Activated CD8-positive, alpha-beta T cell treated with anti-CD3 and anti-CD28 coated beads, Interleukin-2, amount 10 ng/mL, durations not matched to agents 7 days and 5 days (primary cell): Measurements from ENCODE around the gene DYNLT1. TPM values are rescaled to one million over a fixed set of nuclear protein-coding genes. Genes with fewer than 3 reads are reported as not detected.
"Not testable (repeated sequence)": the region's sequence is repeated elsewhere in the genome, so short reads cannot be mapped to it uniquely, and the experiment has no call there.

Experiments used
- ATAC-seq: fragments of 150-1000 bp; cut with Tn5 transposase; one replicate; pipeline ENCODE4 v1.10.0; 2021; ENCODE audit warnings: moderate library complexity
- CTCF ChIA-PET: fragments of 350-600 bp; sonication (Branson Sonifier 250); formaldehyde crosslinking; loops from one replicate; lab custom pipeline; 2021; ENCODE audit warnings: antibody characterized with exemption; lab: Charles Lee
- POLR2A ChIA-PET: fragments of 350-600 bp; sonication (Branson Sonifier 250); formaldehyde crosslinking; loops from one replicate; lab custom pipeline; 2021; ENCODE audit warnings: antibody characterized with exemption; lab: Charles Lee
- DNase-seq: peaks from one replicate; pipeline ENCODE4 v3.0.0-alpha.2; 2020
- H3K27ac Mint-ChIP-seq: one replicate; pipeline ENCODE4 v1.8.0; 2021; ENCODE audit warnings: mild to moderate bottlenecking, mixed read lengths
- H3K27me3 Mint-ChIP-seq: one replicate; pipeline ENCODE4 v1.8.0; 2021; ENCODE audit warnings: low read depth, mixed read lengths
- H3K36me3 Mint-ChIP-seq: one replicate; pipeline ENCODE4 v1.8.0; 2021; ENCODE audit warnings: low read depth, mixed read lengths
- H3K4me1 Mint-ChIP-seq: one replicate; pipeline ENCODE4 v1.8.0; 2021; ENCODE audit warnings: low read depth, mixed read lengths
- H3K4me3 Mint-ChIP-seq: one replicate; pipeline ENCODE4 v1.8.0; 2021; ENCODE audit warnings: mild to moderate bottlenecking, mixed read lengths
- H3K9me3 Mint-ChIP-seq: one replicate; pipeline ENCODE4 v1.8.0; 2022; ENCODE audit warnings: mixed read lengths; ENCODE audit not compliant: insufficient read depth
- total RNA-seq, 2 experiments: library from RNA; stranded (reverse); gene quantifications; one replicate each; pipeline ENCODE4 v1.2.3, GENCODE V29; 2021

The DYNLT1 gene
- total RNA-seq, 2 experiments from 2014 or later: 79.0 to 86.4 TPM

- no peak for ATAC-seq
- peaks cover 77% of the 10 kb centered on the region for H3K36me3 Mint-ChIP-seq
- POLR2A ChIA-PET: interaction anchor here (1.4 kb wide), 1 partner anchor 10 kb away, joined by 5 read pairs; no protein-coding TSS in a partner anchor
- CTCF ChIA-PET: interaction anchor here (1.2 to 2.7 kb wide), 8 partner anchors 9 to 425 kb away, joined by 3 to 10 read pairs (median 4); no protein-coding TSS in a partner anchor
- H3K4me1 Mint-ChIP-seq: peaks cover 69% of the 10 kb centered on the region
- peak; percentile 17 for DNase-seq
- peak overlapping the region; percentile 1 for H3K27ac Mint-ChIP-seq
- no peaks in the 10 kb centered on the region for H3K27me3 Mint-ChIP-seq
- H3K4me3 Mint-ChIP-seq: no peak overlapping the region
- no peaks in the 10 kb centered on the region for H3K9me3 Mint-ChIP-seq
These were observed 5.5 kb downstream of the DYNLT1 start for GRCh38 chr6:158639056-158639455.

- no peaks in the 10 kb centered on the region for H3K9me3 Mint-ChIP-seq
- no peak for ATAC-seq
- peak overlapping the region; percentile 1 for H3K27ac Mint-ChIP-seq
- H3K27me3 Mint-ChIP-seq: no peaks in the 10 kb centered on the region
- CTCF ChIA-PET: interaction anchor here (1.2 to 2.7 kb wide), 8 partner anchors 8 to 424 kb away, joined by 4 to 10 read pairs (median 4); partner anchors contain the start of gene SYTL3
- no peak overlapping the region for H3K4me3 Mint-ChIP-seq
- no peak for DNase-seq
- H3K36me3 Mint-ChIP-seq: peaks cover 76% of the 10 kb centered on the region
- H3K4me1 Mint-ChIP-seq: peaks cover 69% of the 10 kb centered on the region
- POLR2A ChIA-PET: interaction anchor here (1.4 kb wide), 1 partner anchor 10 kb away, joined by 5 read pairs; no protein-coding TSS in a partner anchor
These were observed 6.2 kb downstream of the DYNLT1 start for GRCh38 chr6:158638324-158638854.

- DNase-seq (no peak), ATAC-seq (no peak)
- H3K27me3 Mint-ChIP-seq: no peaks in the 10 kb centered on the region
- no peak overlapping the region for H3K4me3 Mint-ChIP-seq
- H3K27ac Mint-ChIP-seq: no peak overlapping the region
- H3K4me1 Mint-ChIP-seq: peaks cover 71% of the 10 kb centered on the region
- CTCF ChIA-PET: interaction anchor here (1.1 to 1.3 kb wide), 3 partner anchors 12 to 55 kb away, joined by 4 to 5 read pairs (median 5); partner anchors contain the start of gene SYTL3
- no peaks in the 10 kb centered on the region for H3K9me3 Mint-ChIP-seq
- peaks cover 70% of the 10 kb centered on the region for H3K36me3 Mint-ChIP-seq
- POLR2A ChIA-PET: no interaction called here
These were observed 7.8 kb downstream of the DYNLT1 start for GRCh38 chr6:158636778-158637177.

GRCh38 chr6:158635427-158636073 lies 9.0 kb downstream of the DYNLT1 start:
- POLR2A ChIA-PET: no interaction called here
- Mint-ChIP-seq H3K27ac (peak overlapping the region; percentile 80), H3K36me3 (peaks cover 75% of the 10 kb centered on the region), H3K27me3 (no peaks in the 10 kb centered on the region), H3K4me3 (no peak overlapping the region), H3K9me3 (no peaks in the 10 kb centered on the region), H3K4me1 (peaks cover 75% of the 10 kb centered on the region)
- CTCF ChIA-PET: interaction anchor here (0.7 kb wide), 1 partner anchor 25 kb away, joined by 3 read pairs; no protein-coding TSS in a partner anchor
- ATAC-seq (no peak), DNase-seq (peak; percentile 17)

- DNase-seq (no peak), ATAC-seq (peak; percentile 58)
- POLR2A ChIA-PET: interaction anchor here (0.6 kb wide), 1 partner anchor 15 kb away, joined by 3 read pairs; no protein-coding TSS in a partner anchor
- Mint-ChIP-seq H3K27me3 (no peaks in the 10 kb centered on the region), H3K4me1 (peaks cover 70% of the 10 kb centered on the region), H3K9me3 (no peaks in the 10 kb centered on the region), H3K27ac (peak overlapping the region; percentile 71), H3K4me3 (no peak overlapping the region), H3K36me3 (peaks cover 71% of the 10 kb centered on the region)
- CTCF ChIA-PET: interaction anchor here (0.6 to 1.2 kb wide), 2 partner anchors 307 to 421 kb away, joined by 3 read pairs; no protein-coding TSS in a partner anchor
These were observed 9.7 kb downstream of the DYNLT1 start for GRCh38 chr6:158634695-158635426.

- no peak overlapping the region for H3K27ac Mint-ChIP-seq
- ChIA-PET CTCF (interaction anchor here (1.2 kb wide), 1 partner anchor 58 kb away, joined by 5 read pairs; no protein-coding TSS in a partner anchor), POLR2A (interaction anchor here (0.8 to 2.3 kb wide), 2 partner anchors 11 to 16 kb away, joined by 4 to 16 read pairs; partner anchors contain the start of genes DYNLT1 and SYTL3)
- ATAC-seq (no peak), DNase-seq (peak; percentile 19)
- H3K36me3 Mint-ChIP-seq: peaks cover 67% of the 10 kb centered on the region
- H3K27me3 Mint-ChIP-seq: no peaks in the 10 kb centered on the region
- H3K4me1 Mint-ChIP-seq: peaks cover 62% of the 10 kb centered on the region
- no peak overlapping the region for H3K4me3 Mint-ChIP-seq
- H3K9me3 Mint-ChIP-seq: no peaks in the 10 kb centered on the region
These were observed 11.4 kb downstream of the DYNLT1 start for GRCh38 chr6:158633127-158633526.

- ChIA-PET POLR2A (interaction anchor here (0.8 to 2.3 kb wide), 2 partner anchors 12 to 17 kb away, joined by 4 to 16 read pairs; partner anchors contain the start of genes DYNLT1 and SYTL3), CTCF (interaction anchor here (1.2 kb wide), 1 partner anchor 58 kb away, joined by 5 read pairs; no protein-coding TSS in a partner anchor)
- Mint-ChIP-seq H3K4me1 (peaks cover 63% of the 10 kb centered on the region), H3K27ac (peak overlapping the region; percentile 58), H3K36me3 (peaks cover 67% of the 10 kb centered on the region)
- not testable (repeated sequence) for H3K9me3 Mint-ChIP-seq, H3K4me3 Mint-ChIP-seq, ATAC-seq, H3K27me3 Mint-ChIP-seq
- peak; percentile 16 for DNase-seq
These were observed 11.9 kb downstream of the DYNLT1 start for GRCh38 chr6:158632538-158633119.

GRCh38 chr6:158631678-158632537 lies 12.6 kb downstream of the DYNLT1 start:
- ChIA-PET CTCF (interaction anchor here (2.2 kb wide), 1 partner anchor 59 kb away, joined by 12 read pairs; no protein-coding TSS in a partner anchor), POLR2A (interaction anchor here (0.8 to 2.3 kb wide), 3 partner anchors 12 to 18 kb away, joined by 3 to 16 read pairs (median 4); partner anchors contain the start of genes DYNLT1 and SYTL3)
- Mint-ChIP-seq H3K27ac (peak overlapping the region; percentile 61), H3K9me3 (no peaks in the 10 kb centered on the region), H3K4me1 (peaks cover 59% of the 10 kb centered on the region), H3K27me3 (no peaks in the 10 kb centered on the region), H3K4me3 (no peak overlapping the region), H3K36me3 (peaks cover 66% of the 10 kb centered on the region)
- ATAC-seq: no peak
- peak; percentile 18 for DNase-seq

GRCh38 chr6:158630938-158631616 lies 13.5 kb downstream of the DYNLT1 start:
- peak; percentile 21 for DNase-seq

More at GRCh38 chr6:158630938-158631616, 13.5 kb downstream of the DYNLT1 start:
- H3K4me3 Mint-ChIP-seq: no peak overlapping the region
- peak overlapping the region; percentile 61 for H3K27ac Mint-ChIP-seq
- no peaks in the 10 kb centered on the region for H3K9me3 Mint-ChIP-seq
- peaks cover 66% of the 10 kb centered on the region for H3K36me3 Mint-ChIP-seq
- ATAC-seq: no peak
- H3K27me3 Mint-ChIP-seq: no peaks in the 10 kb centered on the region
- ChIA-PET CTCF (interaction anchor here (1.1 to 2.2 kb wide), 3 partner anchors 8 to 411 kb away, joined by 3 to 12 read pairs (median 4); no protein-coding TSS in a partner anchor), POLR2A (interaction anchor here (0.7 to 1.0 kb wide), 2 partner anchors 13 to 18 kb away, joined by 3 read pairs; no protein-coding TSS in a partner anchor)
- peaks cover 54% of the 10 kb centered on the region for H3K4me1 Mint-ChIP-seq
